Fibroblast of skin of back (primary cell): ENCODE data around the gene BOLA2B. TPM values are rescaled to one million over a fixed set of nuclear protein-coding genes. Genes with fewer than 3 reads are reported as not detected.
"Not testable (repeated sequence)": the region's sequence is repeated elsewhere in the genome, so short reads cannot be mapped to it uniquely, and the experiment has no call there.

Experiments used
- DNase-seq: peaks from one replicate; pipeline ENCODE4 v3.0.0-alpha.2; 2013
- polyA plus RNA-seq, 2 experiments: library from polyadenylated mRNA; unstranded; fragments of 120-200 nt; gene quantifications; one replicate each; pipeline ENCODE4 v1.2.1, GENCODE V29; 2013; ENCODE audit not compliant: insufficient read length in 2 of 2

The BOLA2B gene
- 95.4 TPM for polyA plus RNA-seq (2013, experiment 1 of 2; ENCODE audit: insufficient read length)
- polyA plus RNA-seq (2013, experiment 2 of 2; ENCODE audit: insufficient read length), result 44.0 TPM

- DNase-seq, result not testable (repeated sequence)
Measured at GRCh38 chr16:30193615-30194014, at the start of gene BOLA2B, which contains the start of gene SLX1A. BOLA2B (minus strand) TSS chr16:30193666; CDS start chr16:30193595, 71 bp downstream. SLX1A (plus strand) TSS chr16:30193875; CDS start chr16:30194085, 210 bp downstream.

GRCh38 chr16:30217082-30217481, 23.6 kb upstream of the BOLA2B start:
- DNase-seq, result not testable (repeated sequence)

DNA sequence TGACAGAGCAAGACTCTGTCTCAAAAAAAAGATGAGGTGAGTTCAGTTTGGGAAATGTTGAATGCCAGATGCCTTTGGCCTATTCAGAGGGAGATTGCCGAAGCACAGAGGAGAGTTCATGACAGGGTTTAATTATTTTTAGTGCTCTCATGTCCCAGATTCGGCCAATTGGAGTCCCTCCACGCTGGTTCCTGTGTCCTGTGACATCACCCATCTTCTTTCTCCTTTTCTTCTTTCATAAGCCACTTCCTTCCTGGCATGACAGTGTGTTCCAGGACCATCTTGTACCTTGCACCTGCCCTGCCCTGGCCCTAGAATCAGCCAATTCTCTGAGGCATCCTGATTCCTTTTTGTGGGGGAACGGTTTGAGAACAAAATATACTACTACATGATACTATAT, 17.9 kb upstream of the BOLA2B start:
- DNase-seq, result not testable (repeated sequence)

DNA sequence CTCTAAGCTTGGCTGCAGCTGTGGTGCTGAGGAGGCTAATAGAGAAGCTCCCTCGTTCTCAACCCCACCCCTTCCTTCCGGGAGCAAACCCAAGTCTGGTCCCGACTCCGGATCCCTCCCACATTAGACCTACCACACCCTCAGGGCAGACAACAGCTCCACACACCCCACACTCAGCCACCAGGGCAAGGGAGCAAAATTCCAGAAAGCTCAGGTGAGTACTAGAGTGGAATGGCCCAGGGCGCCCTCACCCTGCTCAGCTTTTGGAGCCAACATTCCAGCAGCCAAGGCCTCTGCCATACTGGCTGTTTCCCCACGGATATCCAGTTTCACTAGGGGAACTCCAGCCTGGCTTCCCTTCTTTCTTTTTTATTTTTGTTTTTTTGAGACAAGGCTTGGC, 15.6 kb upstream of the BOLA2B start:
- not testable (repeated sequence) for DNase-seq

- not testable (repeated sequence) for DNase-seq
Measured at GRCh38 chr16:30207063-30207704, 13.7 kb upstream of the BOLA2B start.

- not testable (repeated sequence) for DNase-seq
Measured at GRCh38 chr16:30206252-30206651, 12.8 kb upstream of the BOLA2B start.

DNA sequence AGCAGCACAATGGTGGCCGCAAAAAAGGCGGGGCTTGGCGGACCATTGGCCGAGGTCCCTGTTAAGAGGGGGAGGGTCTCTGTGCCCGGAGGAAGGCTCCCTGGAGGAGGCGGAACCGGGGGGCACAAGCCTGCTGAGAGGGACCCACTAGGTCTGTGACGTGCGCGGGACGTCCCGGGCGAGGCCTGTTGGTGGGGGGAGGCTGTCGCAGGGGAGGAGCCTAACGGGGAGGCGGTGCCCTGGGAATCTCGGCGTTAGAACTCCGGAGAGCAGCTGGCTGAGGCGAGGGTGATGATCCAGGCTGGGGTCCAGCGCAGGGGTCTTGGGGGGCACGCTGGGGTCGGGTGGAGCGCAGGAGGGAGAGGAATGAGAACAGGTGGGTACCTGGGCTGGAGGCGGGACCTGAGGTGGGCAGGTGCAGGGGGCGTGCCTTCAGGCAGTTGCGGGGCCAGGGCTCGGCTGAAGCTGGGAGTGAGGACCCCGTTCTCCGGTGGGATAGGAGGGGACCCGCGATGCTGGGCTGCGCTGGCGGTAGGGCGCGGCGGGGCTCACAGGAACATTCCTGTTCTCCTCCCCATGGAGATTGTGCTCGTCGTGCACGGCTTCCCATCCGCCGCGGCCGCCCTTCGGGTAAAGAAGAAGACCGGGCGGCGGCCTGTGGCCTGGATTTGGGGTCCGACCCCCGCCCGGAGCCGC, 12.2 kb upstream of the BOLA2B start:
- not testable (repeated sequence) for DNase-seq

DNA sequence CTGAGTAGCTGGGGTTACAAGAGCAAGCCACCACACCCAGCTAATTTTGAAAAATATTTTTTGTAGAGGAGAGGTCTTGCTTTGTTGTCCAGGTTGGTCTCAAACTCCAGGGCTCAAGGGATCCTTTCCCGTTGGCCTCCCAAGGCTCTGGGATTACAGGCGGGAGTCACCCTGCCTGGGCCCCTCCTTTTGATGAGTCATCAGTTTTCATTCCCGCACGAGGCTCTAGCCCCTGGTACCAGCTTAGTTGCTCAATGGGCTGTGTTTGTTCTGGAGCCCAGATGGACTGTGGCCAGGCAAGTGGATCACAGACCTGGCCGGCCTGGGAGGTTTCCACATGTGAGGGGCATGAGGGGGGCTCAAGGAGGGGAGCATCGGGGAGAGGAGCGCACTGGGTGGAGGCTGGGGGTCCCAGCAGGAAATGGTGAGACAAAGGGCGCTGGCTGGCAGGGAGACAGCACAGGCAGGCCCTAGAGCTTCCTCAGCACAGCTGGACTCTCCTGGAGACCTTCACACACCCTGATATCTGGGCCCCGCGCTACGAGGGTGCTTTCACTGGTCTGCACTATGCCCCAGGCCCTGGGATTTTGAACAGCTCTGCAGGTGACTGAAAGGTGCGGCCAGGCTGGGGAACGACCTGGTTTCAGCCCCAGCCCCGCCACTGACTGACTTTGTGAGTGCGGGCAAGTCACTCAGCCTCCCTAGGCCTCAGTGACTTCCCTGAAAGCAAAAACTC, 6.3 kb upstream of the BOLA2B start:
- DNase-seq, result not testable (repeated sequence)

DNA sequence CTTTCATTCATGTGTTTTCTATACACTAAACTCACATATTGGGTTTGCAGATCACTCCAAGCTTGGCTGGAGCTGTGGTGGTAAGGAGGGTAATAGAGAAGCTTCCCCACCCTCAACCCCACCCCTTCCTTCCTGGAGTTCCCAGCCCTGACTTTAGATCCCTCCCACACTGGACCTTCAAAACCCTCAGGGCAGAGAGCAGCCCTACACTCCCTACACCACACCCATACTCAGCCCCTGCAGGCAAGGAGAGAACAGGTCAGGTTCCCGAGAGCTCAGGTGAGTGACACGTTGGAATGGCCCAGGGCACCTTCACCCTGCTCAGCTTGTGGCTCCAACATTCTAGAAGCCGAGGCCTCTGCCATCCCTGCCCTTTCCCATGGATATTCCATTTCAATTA, 5.6 kb upstream of the BOLA2B start, which contains the start of gene SULT1A3:
Gene SULT1A3 (plus strand): TSS at position 207 of the 400 bp plus-strand sequence. CDS start 1,474 bp downstream, outside the sequence.
- DNase-seq, result not testable (repeated sequence)

GRCh38 chr16:30197001-30197400, 3.5 kb upstream of the BOLA2B start:
- not testable (repeated sequence) for DNase-seq

GRCh38 chr16:30194172-30194925, 883 bp upstream of the BOLA2B start:
- not testable (repeated sequence) for DNase-seq

GRCh38 chr16:30193098-30193497, 368 bp downstream of the BOLA2B start:
- DNase-seq, result not testable (repeated sequence)

DNA sequence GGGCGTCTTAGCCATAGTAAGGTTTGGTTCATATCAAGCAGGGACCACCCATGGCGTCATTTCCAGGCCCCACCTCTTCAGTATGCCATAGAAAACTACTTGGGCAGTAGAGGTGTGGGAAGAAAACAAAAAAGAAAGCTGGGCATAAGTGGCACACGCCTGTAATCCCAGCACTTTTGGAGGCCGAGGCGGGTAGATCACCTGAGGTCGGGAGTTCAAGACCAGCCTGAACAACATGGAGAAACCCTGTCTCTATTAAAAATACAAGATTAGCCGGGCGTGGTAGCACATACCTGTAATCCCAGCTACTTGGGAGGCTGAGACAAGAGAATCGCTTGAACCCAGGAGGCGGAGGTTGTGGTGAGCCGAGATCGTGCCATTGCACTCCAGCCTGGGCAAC, 2.3 kb downstream of the BOLA2B start:
- not testable (repeated sequence) for DNase-seq

DNA sequence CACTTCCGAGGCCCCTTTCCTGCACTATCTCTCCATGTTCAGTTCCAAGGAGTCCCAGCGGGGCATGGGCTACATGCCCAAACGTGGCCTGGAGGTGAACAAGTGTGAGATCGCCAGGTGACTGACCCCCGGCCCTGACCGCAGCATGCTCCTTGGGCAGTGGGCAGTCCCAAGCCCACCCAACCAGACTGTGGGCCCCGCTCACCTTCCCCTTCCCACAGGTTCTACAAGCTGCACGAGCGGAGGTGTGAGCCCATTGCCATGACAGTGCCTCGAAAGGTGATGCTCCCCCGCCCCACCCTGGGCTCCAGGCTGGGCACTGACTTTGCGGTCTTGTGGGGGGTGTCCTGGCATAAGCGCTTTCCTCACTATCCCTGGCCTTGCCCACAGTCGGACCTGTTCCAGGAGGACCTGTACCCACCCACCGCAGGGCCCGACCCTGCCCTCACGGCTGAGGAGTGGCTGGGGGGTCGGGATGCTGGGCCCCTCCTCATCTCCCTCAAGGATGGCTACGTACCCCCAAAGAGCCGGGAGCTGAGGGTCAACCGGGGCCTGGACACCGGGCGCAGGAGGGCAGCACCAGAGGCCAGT, 5.4 kb downstream of the BOLA2B start:
- DNase-seq, result no peak

DNA sequence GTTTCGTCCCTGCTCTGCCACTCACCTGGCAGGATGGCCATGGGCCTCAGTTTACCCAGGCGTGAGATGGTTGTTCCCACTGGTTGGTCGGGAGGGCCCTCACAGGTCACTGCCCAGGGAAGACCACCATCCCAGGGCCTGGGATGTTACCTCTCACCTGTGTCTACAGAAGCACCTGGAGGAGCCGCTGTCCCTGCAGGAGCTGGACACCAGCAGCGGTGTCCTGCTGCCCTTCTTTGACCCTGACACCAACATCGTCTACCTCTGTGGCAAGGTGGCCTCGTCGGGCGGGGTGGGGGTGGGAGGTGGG, 6.0 kb downstream of the BOLA2B start:
- DNase-seq, result no peak

- DNase-seq, result peak; percentile 26
Measured at GRCh38 chr16:30186782-30187555, 6.5 kb downstream of the BOLA2B start.

- no peak for DNase-seq
Measured at GRCh38 chr16:30186444-30186781, 7.1 kb downstream of the BOLA2B start.

- no peak for DNase-seq
Measured at GRCh38 chr16:30185683-30186421, 7.6 kb downstream of the BOLA2B start.

GRCh38 chr16:30184891-30185682, 8.4 kb downstream of the BOLA2B start:
- no peak for DNase-seq
